HG03571 (cell line): ENCODE measurements around the gene P2RX4.
"Not testable (repeated sequence)": the region's sequence is repeated elsewhere in the genome, so short reads cannot be mapped to it uniquely, and the experiment has no call there.

Experiments used
- ATAC-seq: cut with Tn5 transposase; IDR thresholded peaks from one replicate; pipeline ENCODE4 v1.9.1; 2021; ENCODE audit not compliant: unreplicated experiment

The P2RX4 gene

DNA sequence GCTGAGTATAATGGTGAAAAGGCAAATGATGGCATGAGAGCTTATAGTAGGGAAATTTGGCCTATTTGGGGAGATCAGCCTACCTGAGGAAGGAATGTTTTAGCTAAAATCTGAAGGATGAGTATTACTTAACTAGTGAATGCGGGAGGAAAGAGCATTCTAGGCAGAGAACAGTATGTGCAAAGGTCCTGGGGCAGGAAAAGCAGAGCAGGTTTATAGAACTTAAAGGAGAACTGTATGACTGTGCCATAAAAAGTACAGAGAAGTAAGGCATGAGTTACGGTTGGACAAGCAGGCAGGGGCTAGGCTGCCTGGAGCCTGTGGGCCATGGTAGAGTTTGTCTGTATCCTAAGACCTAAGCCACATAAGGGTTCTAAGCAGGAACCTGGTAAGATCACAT is 21.7 kb upstream of the P2RX4 start:
- no peak for ATAC-seq

DNA sequence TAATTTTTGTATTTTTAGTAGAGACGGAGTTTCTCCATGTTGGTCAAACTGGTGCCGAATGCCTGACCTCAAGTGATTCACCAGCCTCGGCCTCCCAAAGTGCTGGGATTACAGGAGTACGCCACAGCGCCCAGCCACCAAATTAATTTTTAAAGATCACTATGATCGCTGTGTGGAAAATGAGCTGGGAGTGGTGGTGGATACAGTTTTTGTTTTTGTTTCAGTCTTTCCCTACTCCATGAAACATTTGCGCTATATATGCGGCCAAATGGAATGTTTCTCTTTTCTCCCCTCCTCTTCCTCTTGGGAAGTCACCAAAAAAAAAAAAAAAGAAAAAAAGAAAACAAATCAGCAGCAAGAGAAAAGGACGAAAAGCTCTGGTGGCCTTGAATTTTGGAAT is 20.8 kb upstream of the P2RX4 start:
- no peak for ATAC-seq

GRCh38 chr12:121189619-121190155 is 20.2 kb upstream of the P2RX4 start:
- no peak for ATAC-seq

DNA sequence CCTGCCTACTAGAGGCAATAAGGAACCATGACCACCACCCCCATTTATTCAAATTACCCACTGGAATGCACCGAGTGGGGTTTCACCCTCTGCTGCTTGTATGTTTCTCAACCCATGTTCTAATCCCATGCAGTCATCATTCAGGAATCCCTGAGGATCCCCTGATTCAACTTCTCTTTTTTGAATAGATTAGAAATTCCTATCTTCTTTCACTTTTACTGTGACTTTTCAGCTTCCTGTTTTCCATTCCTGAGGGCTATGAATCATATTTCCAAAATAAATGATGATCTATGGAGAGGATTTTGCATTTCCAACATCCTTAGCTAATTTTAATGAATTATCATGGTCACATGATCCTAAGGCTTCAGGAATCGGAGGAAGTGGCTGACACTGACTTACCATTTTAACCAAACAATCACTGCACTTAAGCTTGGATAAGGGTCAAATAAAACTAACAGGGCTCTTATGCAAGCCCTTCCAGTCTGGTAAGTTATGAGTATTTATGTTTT is 19.4 kb upstream of the P2RX4 start:
- no peak for ATAC-seq

- no peak for ATAC-seq
These were observed 18.8 kb upstream of the P2RX4 start for GRCh38 chr12:121191151-121191550.

DNA sequence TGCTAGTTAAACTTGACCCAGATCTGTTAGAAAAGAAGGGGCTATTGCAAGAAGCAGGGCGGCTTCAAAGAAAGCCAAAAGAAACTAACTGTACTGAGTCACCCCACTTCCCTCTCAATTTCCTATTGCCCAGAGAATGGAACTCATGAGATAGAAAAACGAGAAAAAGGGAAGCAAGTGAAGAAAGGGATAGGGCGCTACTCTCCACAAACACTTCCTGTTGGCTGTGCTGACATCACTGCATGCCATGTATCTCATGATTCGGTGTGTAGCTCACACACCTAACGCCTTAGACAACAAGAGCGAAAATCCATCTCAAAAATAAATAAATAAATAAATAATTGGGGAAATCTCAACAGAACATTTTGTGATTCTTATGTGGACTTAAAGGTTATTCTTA is 13.0 kb upstream of the P2RX4 start:
- ATAC-seq, result no peak

DNA sequence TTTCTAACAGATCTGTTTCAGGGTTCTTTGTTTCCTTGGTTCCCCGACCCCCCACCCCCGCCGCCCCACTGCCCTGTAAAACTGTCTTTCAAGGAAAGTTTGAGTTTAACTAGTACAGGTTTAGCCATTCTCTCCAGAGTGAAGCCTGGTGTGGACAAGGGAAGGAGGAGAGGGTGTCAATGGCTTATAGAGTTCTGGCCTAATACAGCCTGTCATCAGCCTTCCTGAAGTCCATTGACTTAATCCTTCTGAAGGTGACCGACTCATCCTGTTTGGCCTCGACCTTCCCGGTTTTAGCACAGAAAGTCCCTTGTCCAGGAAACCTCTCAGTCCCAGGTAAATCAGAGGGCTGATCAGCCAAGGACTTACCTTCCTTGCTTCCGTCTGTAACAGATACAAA is 11.0 kb upstream of the P2RX4 start:
- no peak for ATAC-seq

DNA sequence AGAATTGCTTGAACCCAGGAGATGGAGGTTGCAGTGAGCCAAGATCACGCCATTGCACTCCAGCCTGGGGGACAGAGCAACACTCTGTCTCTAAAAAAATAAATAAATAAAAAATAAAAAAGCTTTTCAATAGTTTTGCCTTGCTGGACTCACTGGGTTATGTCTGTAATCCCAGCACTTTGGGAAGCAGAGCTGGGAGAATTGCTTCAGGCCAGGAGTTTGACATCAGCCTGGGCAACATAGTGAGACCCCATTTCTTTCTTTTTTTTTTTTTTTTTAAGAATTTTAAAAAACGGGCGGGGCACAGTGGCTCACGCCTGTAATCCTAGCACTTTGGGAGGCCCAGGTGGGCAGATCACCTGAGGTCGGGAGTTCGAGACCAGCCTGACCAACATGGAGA is 8.8 kb upstream of the P2RX4 start:
- not testable (repeated sequence) for ATAC-seq

DNA sequence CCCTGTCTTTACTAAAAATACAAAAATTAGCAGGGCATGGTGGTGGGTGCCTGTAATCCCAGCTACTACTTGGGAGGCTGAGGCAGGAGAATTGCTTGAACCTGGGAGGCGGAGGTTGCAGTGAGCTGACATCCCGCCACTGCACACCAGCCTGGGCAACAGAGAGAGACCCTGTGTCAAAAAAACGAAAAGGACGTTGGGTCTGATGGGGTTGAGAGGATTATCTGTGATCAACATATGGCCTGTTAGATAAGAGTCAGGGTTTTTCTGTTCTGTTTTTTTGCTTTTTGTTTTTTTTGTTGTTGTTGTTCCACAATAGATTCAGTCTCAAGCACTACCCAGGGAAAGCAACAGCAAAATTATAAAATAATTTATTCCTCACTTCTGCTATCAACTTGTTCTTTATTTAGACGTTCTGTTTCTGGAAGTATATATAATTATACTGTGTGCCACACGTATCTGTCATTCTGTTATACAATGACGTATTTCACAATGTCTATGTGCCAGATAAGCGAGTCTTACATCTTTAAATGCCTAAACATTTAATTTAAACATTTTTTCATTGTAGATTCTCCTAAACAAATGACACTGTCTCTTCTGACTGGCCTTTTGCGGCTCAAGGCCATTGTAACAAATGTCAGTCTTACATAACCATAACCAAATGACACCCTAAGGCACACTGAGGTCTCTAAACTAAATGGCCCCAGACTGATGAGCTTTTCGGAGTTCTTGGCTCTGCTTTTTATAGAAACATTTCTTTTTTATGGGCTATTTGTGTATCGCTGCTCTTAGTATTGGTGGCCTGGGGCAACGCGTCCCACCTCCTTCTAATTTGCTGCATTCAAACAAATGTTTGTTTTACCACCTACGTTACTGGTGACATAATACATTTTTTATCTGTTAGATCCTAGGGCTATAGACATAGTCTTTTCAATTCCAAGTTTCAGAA is 7.2 kb upstream of the P2RX4 start:
- no peak for ATAC-seq

GRCh38 chr12:121203482-121203881 is 6.4 kb upstream of the P2RX4 start:
- no peak for ATAC-seq

DNA sequence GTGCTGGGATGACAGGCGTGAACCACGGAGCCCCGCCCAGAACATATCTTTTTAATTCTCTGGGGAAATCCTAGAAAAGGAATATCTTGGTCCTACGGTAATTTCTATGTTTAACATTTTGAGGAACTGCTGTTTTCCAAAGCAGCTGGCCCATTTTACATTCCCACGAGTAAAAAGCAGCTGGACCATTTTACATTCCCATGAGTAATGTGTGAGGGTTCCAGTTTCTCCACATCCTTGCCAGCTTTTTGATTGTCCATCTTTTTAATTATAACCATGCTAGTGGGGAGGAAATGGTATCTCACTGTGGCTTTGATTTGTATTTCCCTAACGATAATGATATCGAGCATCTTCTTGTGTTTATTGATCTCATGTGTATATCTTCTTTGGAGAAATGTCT is 4.4 kb upstream of the P2RX4 start:
- ATAC-seq, result no peak

DNA sequence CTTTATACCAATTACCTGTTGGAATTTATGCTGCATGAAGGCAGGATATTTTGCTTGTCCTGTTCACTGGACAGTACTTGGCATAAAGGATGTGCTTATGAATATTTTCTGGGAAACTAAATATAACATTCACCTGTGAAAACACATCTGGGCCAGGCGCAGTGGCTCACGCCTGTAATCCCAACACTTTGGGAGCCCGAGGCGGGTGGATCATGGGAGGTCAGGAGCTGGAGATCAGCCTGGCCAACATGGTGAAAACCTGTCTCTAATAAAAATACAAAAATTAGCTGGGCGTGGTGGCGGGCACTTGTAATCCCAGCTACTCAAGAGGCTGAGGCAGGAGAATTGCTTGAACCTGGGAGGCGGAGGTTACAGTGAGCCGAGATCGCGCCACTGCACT is 1.4 kb upstream of the P2RX4 start:
- ATAC-seq, result not testable (repeated sequence)

DNA sequence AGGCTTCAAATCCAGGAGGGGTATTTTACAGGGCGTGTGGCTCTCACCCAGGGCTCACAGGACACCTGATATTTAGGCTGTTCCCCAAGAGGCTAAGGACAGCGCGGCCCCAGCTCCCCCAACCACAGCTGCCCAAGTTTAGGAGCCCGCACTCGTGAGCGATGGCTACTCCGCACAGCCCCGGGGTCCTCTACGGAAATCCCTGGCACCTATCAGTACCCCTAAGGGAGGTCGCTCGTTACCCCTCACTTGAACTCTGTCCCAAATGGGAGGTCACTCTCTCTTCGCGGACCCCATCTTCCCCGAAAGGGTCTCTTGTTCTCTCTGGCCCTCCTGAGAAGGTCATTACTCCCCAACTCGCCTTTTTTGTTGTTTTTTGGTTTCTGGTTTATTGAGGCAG is 708 bp upstream of the P2RX4 start:
- ATAC-seq, result no peak

GRCh38 chr12:121212875-121213274 is 2.9 kb downstream of the P2RX4 start:
- ATAC-seq, result no peak

DNA sequence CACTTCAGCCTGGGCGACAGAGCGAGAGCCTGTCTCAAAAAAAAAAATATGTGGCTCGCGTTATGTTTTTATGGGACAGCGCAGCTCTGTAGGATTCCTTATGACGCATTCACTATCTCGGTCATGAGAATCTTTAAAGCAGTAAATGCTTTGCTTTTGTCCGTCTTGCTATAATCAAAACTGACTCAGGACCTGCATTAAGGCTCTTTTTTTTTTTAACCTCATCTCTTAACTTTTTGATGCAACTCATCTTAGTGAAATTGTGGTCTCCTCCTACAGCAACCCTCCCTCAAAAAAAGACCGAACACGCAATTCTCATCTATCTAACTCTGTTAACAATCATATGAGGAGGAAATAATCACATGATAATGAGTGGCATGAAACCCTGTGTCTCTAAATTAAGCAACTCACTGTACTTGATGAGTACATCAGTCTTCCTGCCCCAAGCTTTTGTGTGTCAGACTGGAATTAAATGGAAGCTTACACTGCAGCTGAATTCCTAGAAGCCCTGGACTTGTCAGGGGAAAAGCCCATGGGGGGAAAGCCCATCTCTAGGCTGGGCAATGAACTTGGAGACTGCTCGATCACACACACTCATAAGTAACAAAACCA is 4.3 kb downstream of the P2RX4 start:
- ATAC-seq, result no peak

GRCh38 chr12:121214855-121215745 is 5.2 kb downstream of the P2RX4 start:
- ATAC-seq, result no peak

- ATAC-seq, result no peak
These were observed 6.2 kb downstream of the P2RX4 start for GRCh38 chr12:121216102-121216501.

GRCh38 chr12:121217063-121217462 is 7.1 kb downstream of the P2RX4 start:
- ATAC-seq, result no peak

DNA sequence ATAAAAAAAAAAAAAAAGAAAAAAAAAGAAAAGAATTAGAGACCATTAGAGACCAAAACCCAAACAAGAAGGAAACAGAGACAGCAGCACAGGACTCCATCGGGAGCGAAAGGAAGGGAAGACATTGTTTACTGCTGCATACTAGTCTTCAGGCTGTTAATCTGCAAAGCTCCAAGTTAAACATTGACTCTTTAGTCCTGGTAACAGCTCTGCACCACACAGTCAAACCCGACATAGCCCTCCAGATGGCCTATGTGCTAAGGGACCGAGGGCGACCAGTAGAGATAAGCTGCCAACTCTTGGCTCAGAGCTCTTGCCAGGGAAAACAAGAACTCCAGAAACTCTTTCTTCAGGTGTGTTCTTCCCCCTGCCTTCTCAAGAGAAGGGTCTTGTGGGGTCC is 7.8 kb downstream of the P2RX4 start:
- no peak for ATAC-seq

GRCh38 chr12:121218588-121219352 is 8.8 kb downstream of the P2RX4 start:
- no peak for ATAC-seq
